ENCODE measurements around the gene ARL13A.

ARL13A gene

DNA sequence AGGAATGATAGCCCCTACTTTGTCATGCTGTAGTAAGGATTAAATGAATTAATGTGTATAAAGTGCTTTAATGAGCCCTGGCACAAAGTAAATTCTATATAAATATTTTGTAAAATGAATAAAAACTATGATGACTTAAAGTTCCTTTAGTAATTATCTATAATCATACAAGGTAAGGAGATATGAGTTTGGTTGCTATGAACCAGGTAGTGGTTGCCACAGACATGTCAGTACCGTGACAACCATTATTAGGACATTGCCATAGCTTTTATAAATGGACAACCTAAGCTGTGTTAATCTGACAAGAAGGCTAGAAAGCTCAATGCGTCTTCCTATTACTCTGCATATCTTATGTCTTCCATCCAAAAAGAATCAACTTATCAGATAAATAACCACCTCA, at the start of gene ARL13A:
Gene ARL13A (plus strand): TSS at position 301 of the 400 bp plus-strand sequence. CDS start 3,982 bp downstream, outside the sequence.
- no peaks in the 10 kb centered on the region for H3K27me3 ChIP-seq (ENCODE audit: insufficient read depth, low read length)
- no peaks in the 10 kb centered on the region for H3K36me3 ChIP-seq (ENCODE audit: insufficient read depth, low read depth, low read length)
- H3K9me3 ChIP-seq (ENCODE audit: insufficient read depth, low read depth, low read length) = no peaks in the 10 kb centered on the region; the same call in 1 of the 2 replicates
- no peak within 1 kb of the TSS for H3K9ac ChIP-seq (ENCODE audit: low read depth, low read length)
- H3K27ac ChIP-seq (ENCODE audit: low read length) = no peak within 1 kb of the TSS
- no peaks in the 10 kb centered on the region for H3K4me1 ChIP-seq (ENCODE audit: insufficient read depth, low read length)
- H3K4me3 ChIP-seq (ENCODE audit: low read length) = no peak within 1 kb of the TSS

DNA sequence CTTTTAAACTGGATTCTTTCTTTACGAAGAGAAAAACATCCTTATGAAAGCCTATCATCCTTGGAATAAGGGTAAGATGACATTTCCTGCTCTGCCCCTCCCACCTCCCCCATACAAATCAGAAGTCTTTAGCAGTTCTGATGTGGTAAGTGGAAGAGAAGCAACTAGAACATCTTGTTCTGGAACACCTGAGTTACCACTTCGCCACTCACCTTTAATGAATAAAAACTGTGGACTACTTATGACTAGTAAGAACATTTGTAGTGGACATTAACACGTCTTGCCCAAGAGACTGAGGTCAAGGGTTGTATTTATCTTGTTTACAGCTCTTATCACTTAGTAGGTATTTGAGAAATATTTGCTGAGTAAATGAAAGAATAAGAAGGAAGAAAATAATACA, 45.1 kb upstream of the ARL13A start:
- Histone ChIP-seq H3K27ac (ENCODE audit: low read length) (no peak overlapping the region), H3K9me3 (ENCODE audit: insufficient read depth, low read depth, low read length) (no peaks in the 10 kb centered on the region), H3K4me3 (ENCODE audit: low read length) (no peak overlapping the region), H3K36me3 (ENCODE audit: insufficient read depth, low read depth, low read length) (no peaks in the 10 kb centered on the region), H3K27me3 (ENCODE audit: insufficient read depth, low read length) (peaks cover 14% of the 10 kb centered on the region), H3K9ac (ENCODE audit: low read depth, low read length) (no peak overlapping the region), H3K4me1 (ENCODE audit: insufficient read depth, low read length) (no peaks in the 10 kb centered on the region)

DNA sequence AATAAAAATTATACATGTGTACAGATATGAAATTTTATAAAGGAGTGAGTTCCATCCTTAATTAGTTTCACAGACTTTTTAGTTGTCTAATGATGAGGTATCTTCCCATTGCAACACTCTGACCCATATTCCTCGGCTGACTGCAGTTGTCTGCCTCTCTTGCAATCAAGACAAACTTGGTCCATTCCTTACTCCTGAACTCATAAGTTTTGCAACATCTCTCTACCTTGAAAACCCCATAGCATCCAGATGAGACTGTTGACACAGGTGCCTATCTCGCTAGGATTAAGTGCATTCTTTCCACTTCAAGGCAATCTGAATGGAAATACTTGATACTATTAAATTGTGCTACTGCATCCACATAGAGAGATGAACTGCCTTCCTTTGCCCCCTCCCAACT, 43.1 kb upstream of the ARL13A start:
- Histone ChIP-seq H3K36me3 (ENCODE audit: insufficient read depth, low read depth, low read length) (no peaks in the 10 kb centered on the region), H3K9me3 (ENCODE audit: insufficient read depth, low read depth, low read length) (no peaks in the 10 kb centered on the region), H3K27ac (ENCODE audit: low read length) (no peak overlapping the region), H3K9ac (ENCODE audit: low read depth, low read length) (no peak overlapping the region), H3K4me3 (ENCODE audit: low read length) (no peak overlapping the region), H3K4me1 (ENCODE audit: insufficient read depth, low read length) (no peaks in the 10 kb centered on the region), H3K27me3 (ENCODE audit: insufficient read depth, low read length) (peaks cover 14% of the 10 kb centered on the region)

DNA sequence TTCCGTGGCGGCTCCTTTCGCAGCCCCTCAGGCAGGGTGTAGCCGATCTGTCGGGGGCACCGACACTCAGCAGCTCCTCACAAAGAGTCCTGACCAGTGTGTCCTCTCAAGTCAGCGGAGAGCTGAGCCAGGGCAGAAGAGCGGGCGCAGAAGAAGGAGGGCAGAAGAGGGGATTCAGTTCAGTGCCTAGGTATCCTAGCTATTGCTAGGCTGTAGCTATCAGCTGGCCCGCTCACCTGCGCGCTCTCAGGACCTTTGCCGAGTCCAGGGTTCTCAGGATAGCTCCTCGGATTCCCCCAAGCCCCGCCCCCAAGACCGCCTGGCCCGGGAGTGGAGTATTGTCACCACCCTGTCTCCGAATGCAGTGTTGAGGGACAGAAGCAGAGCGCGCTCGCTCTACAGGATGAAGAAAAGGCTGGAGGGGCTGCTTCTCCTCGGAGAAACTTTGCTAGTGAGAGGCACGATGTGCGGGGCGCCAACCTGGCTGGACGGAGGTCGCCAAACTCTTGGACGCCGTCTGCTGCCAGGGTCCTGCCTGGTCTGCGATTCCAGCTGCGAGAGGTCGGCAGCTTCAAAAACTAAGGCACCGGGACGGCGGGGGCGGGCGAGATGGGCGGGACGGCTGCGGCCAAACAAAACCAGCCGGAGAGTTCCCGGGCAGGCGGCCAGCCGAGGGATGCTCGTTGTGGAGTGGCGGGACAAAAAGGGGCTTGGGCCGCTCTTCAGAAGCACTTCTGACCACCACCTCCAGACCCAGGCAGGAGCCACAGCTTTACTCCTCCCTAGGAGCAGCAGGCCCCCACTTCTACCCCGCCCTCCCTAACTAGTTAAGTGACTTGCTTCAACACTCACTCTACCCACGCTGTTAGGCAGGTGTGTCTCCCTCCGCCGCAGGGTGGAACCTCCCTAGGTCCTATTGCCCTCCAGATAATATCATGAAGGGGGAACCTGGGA, 40.6 kb upstream of the ARL13A start, which contains the start of gene XKRX:
Gene XKRX (minus strand): TSS at position 258 of the 954 bp plus-strand sequence. CDS start 613 bp downstream, outside the sequence.
- Histone ChIP-seq H3K27me3 (ENCODE audit: insufficient read depth, low read length) (peaks cover 14% of the 10 kb centered on the region), H3K4me1 (ENCODE audit: insufficient read depth, low read length) (no peaks in the 10 kb centered on the region), H3K9me3 (ENCODE audit: insufficient read depth, low read depth, low read length) (no peaks in the 10 kb centered on the region), H3K36me3 (ENCODE audit: insufficient read depth, low read depth, low read length) (no peaks in the 10 kb centered on the region), H3K9ac (ENCODE audit: low read depth, low read length) (peak within 1 kb of the TSS; percentile 37; the same call in 1 of the 2 replicates), H3K4me3 (ENCODE audit: low read length) (peak within 1 kb of the TSS; percentile 72), H3K27ac (ENCODE audit: low read length) (no peak within 1 kb of the TSS)

DNA sequence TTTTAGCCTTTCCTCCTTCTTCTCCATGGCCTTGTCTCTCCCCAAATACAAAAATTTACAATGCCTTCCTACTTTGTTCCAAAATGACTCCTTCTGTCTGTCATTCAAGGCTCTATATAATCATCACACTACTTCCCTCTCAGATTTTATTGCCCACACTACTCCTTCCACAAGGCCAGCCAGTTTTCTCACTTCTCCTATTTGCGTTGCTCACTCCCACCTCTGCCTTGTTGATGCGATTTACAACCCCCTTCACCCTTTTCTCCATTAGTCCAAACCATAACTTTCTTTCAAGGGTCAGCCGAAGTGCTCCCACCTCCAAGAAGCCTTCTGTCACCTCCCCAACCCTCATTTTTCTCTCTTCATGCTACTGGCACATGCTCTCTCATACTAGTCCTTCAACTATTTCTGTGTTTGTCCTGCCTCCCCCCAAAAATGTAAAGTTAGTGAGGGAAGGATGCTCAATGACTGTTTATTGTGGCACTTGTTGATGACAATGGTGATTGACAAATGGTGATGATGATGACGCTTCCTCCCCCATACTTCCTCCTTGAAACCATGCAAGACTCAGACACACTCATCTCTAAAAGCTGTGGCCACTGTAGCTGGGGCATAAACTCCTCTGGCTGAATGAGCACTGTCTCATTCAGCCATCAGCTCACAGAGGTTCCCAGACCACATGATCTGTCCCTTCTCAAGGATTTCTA, 38.1 kb upstream of the ARL13A start:
- Histone ChIP-seq H3K36me3 (ENCODE audit: insufficient read depth, low read depth, low read length) (no peaks in the 10 kb centered on the region), H3K27ac (ENCODE audit: low read length) (no peak overlapping the region), H3K4me1 (ENCODE audit: insufficient read depth, low read length) (no peaks in the 10 kb centered on the region), H3K4me3 (ENCODE audit: low read length) (no peak overlapping the region), H3K27me3 (ENCODE audit: insufficient read depth, low read length) (peaks cover 14% of the 10 kb centered on the region), H3K9me3 (ENCODE audit: insufficient read depth, low read depth, low read length) (no peaks in the 10 kb centered on the region), H3K9ac (ENCODE audit: low read depth, low read length) (no peak overlapping the region)

DNA sequence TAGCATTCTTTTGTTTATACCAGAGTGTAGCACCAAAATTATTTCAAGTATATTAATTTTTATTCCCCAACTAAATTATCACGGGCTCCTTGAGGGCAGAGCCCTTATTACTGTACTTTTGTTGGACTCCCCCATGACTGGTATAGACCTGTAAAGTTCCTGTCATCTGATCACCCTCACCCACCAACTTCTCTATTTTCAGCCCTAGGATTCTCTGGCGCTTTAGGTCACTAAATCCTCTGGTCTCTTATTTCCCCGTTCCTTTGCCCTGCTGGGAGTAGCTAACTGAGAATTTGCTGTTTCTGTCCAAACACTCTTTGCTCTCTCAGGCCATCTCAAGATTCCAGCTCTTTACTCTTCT, 37.6 kb upstream of the ARL13A start:
- H3K36me3 ChIP-seq (ENCODE audit: insufficient read depth, low read depth, low read length) = no peaks in the 10 kb centered on the region
- H3K4me1 ChIP-seq (ENCODE audit: insufficient read depth, low read length) = no peaks in the 10 kb centered on the region
- H3K27me3 ChIP-seq (ENCODE audit: insufficient read depth, low read length) = peaks cover 14% of the 10 kb centered on the region
- no peak overlapping the region for H3K27ac ChIP-seq (ENCODE audit: low read length)
- no peak overlapping the region for H3K4me3 ChIP-seq (ENCODE audit: low read length)
- no peaks in the 10 kb centered on the region for H3K9me3 ChIP-seq (ENCODE audit: insufficient read depth, low read depth, low read length)
- no peak overlapping the region for H3K9ac ChIP-seq (ENCODE audit: low read depth, low read length)

DNA sequence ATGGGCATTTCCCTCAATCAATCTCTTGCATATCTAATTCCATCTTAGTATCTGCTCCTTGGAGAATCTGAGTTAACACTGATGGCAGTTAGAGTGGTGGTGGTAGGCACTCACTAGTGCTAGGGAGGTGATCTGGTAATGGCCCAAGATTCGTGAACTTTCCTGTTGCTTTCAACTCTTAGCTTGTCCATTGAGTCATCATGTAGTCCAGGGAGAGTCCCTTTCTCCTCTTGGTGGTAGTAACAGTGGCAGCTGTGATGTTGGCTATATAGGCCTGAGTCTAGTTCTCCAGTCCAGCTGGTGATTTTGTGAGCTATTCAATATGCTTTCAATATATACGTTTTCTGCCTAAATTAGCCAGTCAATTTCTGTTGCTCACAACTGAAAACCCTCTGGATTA, 33.7 kb upstream of the ARL13A start:
- no peak overlapping the region for H3K4me3 ChIP-seq (ENCODE audit: low read length)
- no peaks in the 10 kb centered on the region for H3K36me3 ChIP-seq (ENCODE audit: insufficient read depth, low read depth, low read length)
- no peak overlapping the region for H3K9ac ChIP-seq (ENCODE audit: low read depth, low read length)
- no peak overlapping the region for H3K27ac ChIP-seq (ENCODE audit: low read length)
- H3K27me3 ChIP-seq (ENCODE audit: insufficient read depth, low read length) = no peaks in the 10 kb centered on the region
- H3K9me3 ChIP-seq (ENCODE audit: insufficient read depth, low read depth, low read length) = no peaks in the 10 kb centered on the region
- no peaks in the 10 kb centered on the region for H3K4me1 ChIP-seq (ENCODE audit: insufficient read depth, low read length)

DNA sequence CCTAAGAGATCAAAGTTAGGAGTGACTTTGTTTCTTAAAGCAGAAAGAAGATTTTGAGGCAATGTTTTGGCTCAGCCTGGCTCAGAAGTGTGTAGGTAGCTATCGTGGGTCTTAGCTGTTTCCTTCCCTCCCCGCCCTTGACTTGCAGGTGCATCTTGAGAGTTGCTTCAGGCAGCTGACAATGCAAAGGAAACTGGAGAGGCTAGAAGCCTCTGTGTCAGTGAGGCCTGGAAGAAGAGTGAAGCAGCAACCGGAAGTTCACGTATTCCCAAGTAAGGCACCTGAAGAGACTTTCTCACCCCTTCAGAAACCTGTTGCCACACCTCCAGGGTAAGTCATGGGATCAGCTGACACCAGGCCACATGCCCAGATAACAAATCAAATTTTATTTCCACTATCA, 30.2 kb upstream of the ARL13A start:
- Histone ChIP-seq H3K9ac (ENCODE audit: low read depth, low read length) (no peak overlapping the region), H3K27ac (ENCODE audit: low read length) (no peak overlapping the region), H3K4me1 (ENCODE audit: insufficient read depth, low read length) (no peaks in the 10 kb centered on the region)

DNA sequence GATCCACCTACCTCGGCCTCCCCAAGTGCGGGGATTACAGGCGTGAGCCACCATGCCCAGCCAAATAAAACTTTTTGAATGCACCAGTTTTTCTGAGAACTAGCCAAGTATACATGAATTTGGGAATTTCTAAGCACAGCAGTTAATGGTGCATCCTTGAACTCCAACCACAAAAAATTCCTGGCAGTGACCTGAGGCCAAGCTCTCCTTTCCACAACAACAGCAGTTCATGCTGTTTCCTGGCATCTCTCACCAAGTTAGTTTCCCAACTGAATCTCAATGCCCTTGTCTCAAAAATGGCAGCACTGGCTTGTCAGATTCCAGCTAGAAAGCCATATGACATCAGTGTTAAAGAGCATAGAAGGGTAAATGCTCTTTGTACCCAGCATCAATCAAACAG, 24.9 kb upstream of the ARL13A start:
- no peak overlapping the region for H3K9ac ChIP-seq (ENCODE audit: low read depth, low read length)
- no peaks in the 10 kb centered on the region for H3K27me3 ChIP-seq (ENCODE audit: insufficient read depth, low read length)
- H3K4me1 ChIP-seq (ENCODE audit: insufficient read depth, low read length) = peaks cover 6% of the 10 kb centered on the region; the same call in 1 of the 2 replicates
- H3K4me3 ChIP-seq (ENCODE audit: low read length) = no peak overlapping the region
- H3K9me3 ChIP-seq (ENCODE audit: insufficient read depth, low read depth, low read length) = no peaks in the 10 kb centered on the region
- no peak overlapping the region for H3K27ac ChIP-seq (ENCODE audit: low read length)
- H3K36me3 ChIP-seq (ENCODE audit: insufficient read depth, low read depth, low read length) = no peaks in the 10 kb centered on the region

More for the DNA sequence above, 30.2 kb upstream of the ARL13A start:
- H3K9me3 ChIP-seq (ENCODE audit: insufficient read depth, low read depth, low read length) = no peaks in the 10 kb centered on the region
- H3K27me3 ChIP-seq (ENCODE audit: insufficient read depth, low read length) = no peaks in the 10 kb centered on the region
- no peak overlapping the region for H3K4me3 ChIP-seq (ENCODE audit: low read length)
- no peaks in the 10 kb centered on the region for H3K36me3 ChIP-seq (ENCODE audit: insufficient read depth, low read depth, low read length)

DNA sequence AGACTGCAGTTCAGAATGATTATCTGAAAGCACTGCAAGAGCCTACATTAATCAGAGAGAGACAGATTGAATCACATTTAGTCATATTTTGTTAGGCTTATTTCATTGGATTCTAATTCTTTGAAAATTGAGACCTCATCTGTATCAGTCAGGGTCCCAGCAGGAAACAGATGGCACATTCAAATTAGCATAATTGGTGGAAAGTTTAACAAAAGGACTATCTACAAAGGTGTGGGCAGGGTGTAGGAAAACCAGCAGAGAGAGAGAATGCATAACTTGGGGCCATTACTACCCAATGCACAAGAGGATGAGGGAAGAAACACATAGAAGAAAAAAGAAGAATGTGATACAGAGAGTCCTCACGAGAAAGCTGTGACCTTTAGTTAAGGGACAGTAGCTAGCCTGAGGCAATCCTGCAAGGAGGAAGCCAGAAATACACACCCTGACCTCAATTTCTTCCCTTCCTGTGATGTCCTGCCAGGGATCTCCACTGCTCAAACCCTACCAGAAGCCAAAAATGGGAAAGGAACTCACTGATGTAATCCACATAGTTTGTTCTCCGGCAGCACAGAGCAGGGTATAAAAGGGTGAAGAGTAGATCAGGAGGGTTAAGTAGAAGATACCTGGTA, 23.1 kb upstream of the ARL13A start:
- Histone ChIP-seq H3K9ac (ENCODE audit: low read depth, low read length) (no peak overlapping the region), H3K4me1 (ENCODE audit: insufficient read depth, low read length) (peaks cover 6% of the 10 kb centered on the region; the same call in 1 of the 2 replicates), H3K36me3 (ENCODE audit: insufficient read depth, low read depth, low read length) (no peaks in the 10 kb centered on the region), H3K27me3 (ENCODE audit: insufficient read depth, low read length) (no peaks in the 10 kb centered on the region), H3K27ac (ENCODE audit: low read length) (no peak overlapping the region), H3K4me3 (ENCODE audit: low read length) (no peak overlapping the region), H3K9me3 (ENCODE audit: insufficient read depth, low read depth, low read length) (no peaks in the 10 kb centered on the region)

DNA sequence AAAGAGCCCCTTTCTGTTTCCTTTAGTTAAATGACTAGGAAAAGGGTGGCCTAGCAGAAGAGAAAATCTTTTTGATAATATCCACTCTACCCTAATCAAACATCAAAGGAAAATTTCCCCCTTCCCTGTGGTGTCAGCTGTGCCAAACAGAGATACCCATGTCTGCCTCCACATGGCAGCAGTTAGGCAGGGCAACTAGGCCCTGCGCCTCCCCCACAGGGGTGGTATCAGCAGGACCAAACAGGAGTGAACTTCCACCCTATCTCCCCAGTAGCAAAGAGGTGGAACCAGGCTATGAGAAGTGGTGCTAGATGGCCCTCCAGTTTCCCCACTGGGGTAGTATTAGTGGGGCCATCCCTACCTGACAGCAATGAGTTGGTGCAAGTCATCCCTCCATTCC, 21.0 kb upstream of the ARL13A start:
- peaks cover 6% of the 10 kb centered on the region; the same call in 1 of the 2 replicates for H3K4me1 ChIP-seq (ENCODE audit: insufficient read depth, low read length)
- no peak overlapping the region for H3K27ac ChIP-seq (ENCODE audit: low read length)
- H3K4me3 ChIP-seq (ENCODE audit: low read length) = no peak overlapping the region
- no peaks in the 10 kb centered on the region for H3K36me3 ChIP-seq (ENCODE audit: insufficient read depth, low read depth, low read length)
- no peaks in the 10 kb centered on the region for H3K27me3 ChIP-seq (ENCODE audit: insufficient read depth, low read length)
- H3K9me3 ChIP-seq (ENCODE audit: insufficient read depth, low read depth, low read length) = no peaks in the 10 kb centered on the region
- H3K9ac ChIP-seq (ENCODE audit: low read depth, low read length) = no peak overlapping the region

All from iPS-20b (cell line).